B cell (primary cell): ENCODE results near the gene OVCA2. TPM values are rescaled to one million over a fixed set of nuclear protein-coding genes. Genes with fewer than 3 reads are reported as not detected.

Experiments
- ATAC-seq: fragments of 200-7000 bp; cut with Tn5 transposase; one replicate; pipeline ENCODE4 v1.10.0; 2021; ENCODE audit warnings: low read depth, mild to moderate bottlenecking, moderate number of reproducible peaks, moderate library complexity
- CTCF ChIA-PET: fragments of 350-600 bp; sonication (Branson Sonifier 250); formaldehyde crosslinking; loops from one replicate; lab custom pipeline; 2021; ENCODE audit warnings: antibody characterized with exemption, inconsistent platforms; lab: Charles Lee
- POLR2A ChIA-PET: fragments of 350-600 bp; sonication (Branson Sonifier 250); formaldehyde crosslinking; loops from one replicate; lab custom pipeline; 2021; ENCODE audit warnings: antibody characterized with exemption; lab: Charles Lee
- DNase-seq: peaks from one replicate; pipeline ENCODE4 v3.0.0; 2013
- H2AFZ ChIP-seq: 2 replicates; pipeline ENCODE4 v1.6.1; 2012; ENCODE audit warnings: mild to moderate bottlenecking, low read depth, low read length; ENCODE audit not compliant: insufficient read depth, poor library complexity, severe bottlenecking
- H3K27ac ChIP-seq, 2 donors: 1 replicate in 1 of 2; 2 replicates in 1 of 2; pipeline ENCODE4 v1.5.1; 2012 to 2013; ENCODE audit warnings: low read length in 2 of 2, mild to moderate bottlenecking in 2 of 2, moderate library complexity in 1 of 2
- H3K27me3 ChIP-seq, 4 experiments: fragments of 200-600 bp in 1 of 4; sonication (generic) in 1 of 4; replicated peaks in 1 of 4; 1 replicate in 2 of 4; 2 replicates in 2 of 4; pipeline versions ENCODE4 v1.6.1 to v1.7.0; 2013 to 2016; ENCODE audit warnings: low read length in 3 of 4, mild to moderate bottlenecking in 2 of 4, mixed read lengths in 1 of 4, moderate library complexity in 1 of 4; ENCODE audit not compliant: insufficient read depth in 4 of 4, control insufficient read depth in 3 of 4; ENCODE audit errors: control extremely low read depth in 1 of 4
- H3K36me3 ChIP-seq, 2 experiments: replicated peaks in 1 of 2; 1 replicate in 1 of 2; 2 replicates in 1 of 2; pipeline versions ENCODE4 v1.6.1 to v1.7.1; 2013; ENCODE audit warnings: low read length in 1 of 2; ENCODE audit not compliant: insufficient read depth in 2 of 2, control insufficient read depth in 1 of 2; ENCODE audit errors: control extremely low read depth in 1 of 2, extremely low read depth in 1 of 2
- H3K4me1 ChIP-seq, 2 donors: fragments of 200-600 bp in 1 of 2; sonication (generic) in 1 of 2; 1 replicate in 1 of 2; 2 replicates in 1 of 2; pipeline versions ENCODE4 v1.5.1 to v1.6.1; 2013 to 2017; ENCODE audit warnings: low read length in 2 of 2; ENCODE audit not compliant: control insufficient read depth in 2 of 2, insufficient read depth in 2 of 2
- H3K4me2 ChIP-seq: replicated peaks from 2 replicates; pipeline ENCODE3; 2012; ENCODE audit warnings: mild to moderate bottlenecking, low read depth, low read length; ENCODE audit not compliant: poor library complexity, severe bottlenecking
- H3K4me3 ChIP-seq, 5 experiments: fragments of 200-600 bp in 1 of 5; sonication (generic) in 1 of 5; 1 replicate in 3 of 5; 2 replicates in 2 of 5; pipeline versions ENCODE4 v1.5.1 to v1.7.0; 2011 to 2016; ENCODE audit warnings: low read length in 4 of 5, mild to moderate bottlenecking in 4 of 5, low read depth in 2 of 5, control low read depth in 1 of 5, moderate library complexity in 1 of 5; ENCODE audit not compliant: insufficient read depth in 1 of 5; ENCODE audit errors: control extremely low read depth in 1 of 5, extremely low read depth in 1 of 5
- H3K79me2 ChIP-seq: fragments of 200-600 bp; sonication (generic); one replicate; pipeline ENCODE4 v1.6.0; 2016; ENCODE audit warnings: low read length; ENCODE audit not compliant: control insufficient read depth, insufficient read depth
- H3K9ac ChIP-seq: fragments of 200-600 bp; sonication (generic); 2 replicates; pipeline ENCODE4 v1.6.1; 2017; ENCODE audit warnings: mild to moderate bottlenecking, low read length, moderate library complexity
- H3K9me3 ChIP-seq, 3 donors: one replicate each; pipeline versions ENCODE4 v1.6.1 to v1.7.1; 2013; ENCODE audit warnings: low read length in 2 of 3; ENCODE audit not compliant: control insufficient read depth in 2 of 3, insufficient read depth in 1 of 3; ENCODE audit errors: control extremely low read depth in 1 of 3
- H4K20me1 ChIP-seq: 2 replicates; pipeline ENCODE4 v1.6.0; 2012; ENCODE audit warnings: mild to moderate bottlenecking, low read length; ENCODE audit not compliant: insufficient read depth, control insufficient read depth, poor library complexity, severe bottlenecking
- H3K27ac Mint-ChIP-seq: one replicate; pipeline ENCODE4 v1.8.0; 2021; ENCODE audit warnings: mixed read lengths
- H3K27me3 Mint-ChIP-seq: one replicate; pipeline ENCODE4 v1.8.0; 2021; ENCODE audit warnings: mixed read lengths
- H3K4me1 Mint-ChIP-seq: one replicate; pipeline ENCODE4 v1.8.0; 2021; ENCODE audit warnings: mixed read lengths
- H3K4me3 Mint-ChIP-seq: one replicate; pipeline ENCODE4 v1.8.0; 2021; ENCODE audit warnings: mixed read lengths
- H3K9me3 Mint-ChIP-seq: one replicate; pipeline ENCODE4 v1.8.0; 2022; ENCODE audit warnings: mixed read lengths; ENCODE audit not compliant: insufficient read depth
- CTCF ChIP-seq: fragments of 200-600 bp; IDR thresholded peaks from one replicate; pipeline ENCODE4 v1.8.0; 2022; ENCODE audit warnings: antibody characterized with exemption, mild to moderate bottlenecking
- EZH2 ChIP-seq: IDR thresholded peaks from 2 replicates; pipeline ENCODE4 v1.6.1; 2012; ENCODE audit warnings: borderline replicate concordance, low read depth, mild to moderate bottlenecking, moderate library complexity, low read length; ENCODE audit not compliant: insufficient read depth, poor library complexity, severe bottlenecking
- WGBS: methylation state at CpG from one replicate; pipeline ENCODE4 v1.1.5; 2013; ENCODE audit warnings: missing lambda C conversion rate; ENCODE audit not compliant: insufficient coverage; 5-methylcytosine and 5-hydroxymethylcytosine counted together
- intact Hi-C: fragments of 100-400 bp; cut with micrococcal nuclease; formaldehyde crosslinking; loops from one replicate; pipeline ENCODE4 v1.10.0; 2022
- polyA plus RNA-seq: library from polyadenylated mRNA; depleted of rRNA; stranded (reverse); fragments of >200 nt; gene quantifications from 2 replicates; pipeline ENCODE4 v1.2.3, GENCODE V29; 2012
- total RNA-seq, 2 donors: library from RNA; stranded (reverse); fragments of 120-200 nt in 1 of 2; gene quantifications; 1 replicate in 1 of 2; 2 replicates in 1 of 2; pipeline versions ENCODE4 v1.2.3 to v1.2.4, GENCODE V29; 2013 to 2022

The OVCA2 gene
- total and polyA plus RNA-seq, 2 donors (not counting 1 experiment from before 2014, with no cell fraction given): 23.2 to 43.9 TPM

- no peak overlapping the region for H3K27ac ChIP-seq
- no CpG with 5 or more reads among the region's 4 CpGs for WGBS
- no peak for ATAC-seq
Observed at GRCh38 chr17:1994707-1995106, 47.1 kb upstream of the OVCA2 start.

GRCh38 chr17:1995321-1995892 is 46.4 kb upstream of the OVCA2 start:
- ATAC-seq: no peak

More at GRCh38 chr17:1994707-1995106, 47.1 kb upstream of the OVCA2 start:
- Mint-ChIP-seq H3K9me3 (no peaks in the 10 kb centered on the region), H3K4me3 (no peak overlapping the region), H3K27ac (no peak overlapping the region), H3K4me1 (peaks cover 5% of the 10 kb centered on the region), H3K27me3 (peaks cover 46% of the 10 kb centered on the region)
- TF ChIP-seq EZH2 (no peak), CTCF (no peak)
- H3K9me3 ChIP-seq: peaks cover 0 to 3% (median 0%) of the 10 kb centered on the region in 3 donors
- intact Hi-C loops: no loop called here
- no peak overlapping the region for H2AFZ ChIP-seq
- POLR2A ChIA-PET: no interaction called here
- H3K9ac ChIP-seq: no peak overlapping the region
- no peaks in the 10 kb centered on the region for H4K20me1 ChIP-seq
- CTCF ChIA-PET: no interaction called here
- H3K27me3 ChIP-seq: peaks cover 0 to 20% (median 6%) of the 10 kb centered on the region in 4 experiments
- DNase-seq: no peak
- H3K4me1 ChIP-seq: no peaks in the 10 kb centered on the region
- H3K4me2 ChIP-seq: no peak overlapping the region
- H3K79me2 ChIP-seq: no peaks in the 10 kb centered on the region
- no peak overlapping the region for H3K4me3 ChIP-seq
- no peaks in the 10 kb centered on the region for H3K36me3 ChIP-seq

More at GRCh38 chr17:1995321-1995892, 46.4 kb upstream of the OVCA2 start:
- no peaks in the 10 kb centered on the region for H3K79me2 ChIP-seq
- no peak overlapping the region for H3K4me3 ChIP-seq
- no peaks in the 10 kb centered on the region for H3K36me3 ChIP-seq
- peaks cover 0 to 3% (median 0%) of the 10 kb centered on the region in 3 donors for H3K9me3 ChIP-seq
- no peak for DNase-seq
- peaks cover 0 to 27% (median 7%) of the 10 kb centered on the region in 4 experiments for H3K27me3 ChIP-seq
- Mint-ChIP-seq H3K27ac (no peak overlapping the region), H3K27me3 (peaks cover 48% of the 10 kb centered on the region), H3K4me3 (no peak overlapping the region), H3K4me1 (peaks cover 5% of the 10 kb centered on the region), H3K9me3 (no peaks in the 10 kb centered on the region)
- POLR2A ChIA-PET: no interaction called here
- TF ChIP-seq CTCF (no peak), EZH2 (no peak)
- no peak overlapping the region for H3K27ac ChIP-seq
- CTCF ChIA-PET: no interaction called here
- H4K20me1 ChIP-seq: no peaks in the 10 kb centered on the region
- WGBS: 100% methylated on average over 11 of the region's 16 CpGs
- H2AFZ ChIP-seq: no peak overlapping the region
- H3K4me1 ChIP-seq: no peaks in the 10 kb centered on the region
- no peak overlapping the region for H3K9ac ChIP-seq
- intact Hi-C loops: no loop called here
- no peak overlapping the region for H3K4me2 ChIP-seq
